Superior temporal gyrus (tissue), 1 donor: ENCODE data around the gene SIMC1.

Experiments used
- DNase-seq: peaks from one replicate; pipeline ENCODE4 v3.0.0-alpha.2; 2016; ENCODE audit errors: extremely low spot score

The SIMC1 gene

DNA sequence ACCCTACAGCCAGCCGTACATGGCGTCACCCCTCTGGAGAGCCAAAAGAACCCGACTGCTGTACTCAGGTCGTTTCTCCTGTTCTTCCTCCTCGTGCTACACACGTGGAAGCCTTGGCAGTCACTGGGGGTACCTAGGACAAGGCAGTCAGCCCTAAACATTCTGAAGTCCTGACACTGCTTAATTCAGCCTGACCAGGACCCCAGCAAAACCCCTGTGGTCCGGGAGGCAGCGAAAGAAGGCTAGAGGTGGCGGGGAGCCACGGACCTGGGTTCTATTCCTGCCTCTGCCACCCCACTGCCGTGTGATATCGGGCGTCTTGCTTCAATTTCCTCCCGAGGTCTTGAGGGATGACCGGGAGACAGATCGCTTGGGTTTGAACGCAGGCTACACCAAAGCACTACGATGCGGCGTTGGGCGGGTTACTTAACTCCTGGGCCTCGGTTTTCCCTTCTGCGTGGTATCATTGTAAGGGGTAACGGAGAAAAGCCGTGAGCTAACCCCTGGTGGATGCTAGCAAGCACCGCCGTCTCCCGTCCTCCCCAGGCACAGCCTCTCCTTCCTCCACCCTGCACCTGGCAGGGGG is 126.6 kb downstream of the SIMC1 start:
- DNase-seq, result no peak

DNA sequence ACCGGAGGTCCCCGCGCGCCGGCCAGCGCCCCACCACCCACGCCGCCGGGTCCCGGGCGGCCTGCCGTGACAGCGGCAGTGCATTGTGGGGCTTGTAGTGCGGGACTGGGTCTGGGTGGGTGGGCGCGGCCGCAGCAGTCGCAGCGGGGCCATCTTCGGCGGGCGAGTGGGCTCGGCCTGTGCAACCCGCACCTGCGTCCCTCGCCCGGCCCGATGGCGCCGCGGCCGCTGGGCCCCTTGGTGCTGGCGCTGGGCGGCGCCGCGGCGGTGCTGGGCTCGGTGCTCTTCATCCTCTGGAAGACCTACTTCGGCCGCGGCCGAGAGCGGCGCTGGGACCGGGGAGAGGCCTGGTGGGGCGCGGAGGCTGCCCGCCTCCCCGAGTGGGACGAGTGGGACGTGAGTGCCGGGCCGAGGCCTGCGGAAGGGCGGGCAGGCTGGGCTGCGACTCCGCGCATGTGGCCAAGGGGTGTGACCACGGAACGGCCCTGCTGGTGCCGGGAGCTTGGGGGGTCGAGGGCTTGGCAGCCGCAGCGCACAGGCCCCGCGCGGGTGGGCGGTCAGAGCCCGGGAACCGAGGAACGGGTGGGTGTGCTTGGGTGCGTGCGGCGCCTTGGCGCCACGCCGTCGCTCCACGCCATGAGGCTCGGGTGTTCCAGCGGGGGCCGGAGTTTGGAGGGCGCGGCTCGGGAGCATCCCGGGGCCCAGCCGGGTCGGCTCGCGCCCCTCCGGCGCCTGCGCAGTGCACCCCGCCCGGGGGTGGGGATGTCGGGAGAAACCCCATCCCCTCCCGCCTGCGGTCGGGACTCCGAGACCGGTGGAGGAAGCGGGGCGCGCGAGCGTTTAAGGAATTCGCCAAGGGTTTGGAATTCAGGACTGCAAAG is 127.4 kb downstream of the SIMC1 start, which contains the start of gene ARL10:
ARL10 (plus strand) TSS at position 137 of the 881 bp plus-strand sequence; CDS start at position 214, 77 bp downstream.
- peak; percentile 48 for DNase-seq

DNA sequence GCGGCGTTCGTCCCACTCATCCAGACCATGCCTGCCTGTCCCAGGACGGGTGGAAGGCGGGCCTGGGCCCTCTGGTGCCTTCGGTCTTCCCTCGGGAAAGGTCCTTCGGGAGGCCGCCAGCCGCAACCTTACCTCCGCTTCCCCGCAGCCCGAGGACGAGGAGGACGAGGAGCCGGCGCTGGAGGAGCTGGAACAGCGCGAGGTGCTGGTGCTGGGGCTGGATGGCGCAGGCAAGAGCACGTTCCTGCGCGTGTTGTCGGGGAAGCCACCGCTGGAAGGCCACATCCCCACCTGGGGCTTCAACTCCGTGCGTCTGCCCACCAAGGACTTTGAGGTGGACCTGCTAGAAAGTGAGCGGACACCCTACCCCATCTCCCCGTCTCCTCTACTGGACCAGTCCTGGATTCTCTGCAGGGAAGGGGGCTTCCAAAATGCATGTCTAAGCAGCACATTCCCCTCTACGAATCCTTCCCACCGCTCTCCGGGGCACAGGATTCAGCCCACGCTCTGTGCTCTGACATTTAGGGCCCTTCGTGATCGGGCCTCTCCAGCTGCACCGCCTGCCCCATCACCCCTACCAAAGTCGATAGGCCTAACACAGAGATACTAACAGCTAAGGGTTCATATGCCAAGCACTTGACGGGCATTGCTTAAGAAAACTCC is 128.1 kb downstream of the SIMC1 start:
- no peak for DNase-seq

GRCh38 chr5:176368726-176369125 is 130.5 kb downstream of the SIMC1 start:
- no peak for DNase-seq

DNA sequence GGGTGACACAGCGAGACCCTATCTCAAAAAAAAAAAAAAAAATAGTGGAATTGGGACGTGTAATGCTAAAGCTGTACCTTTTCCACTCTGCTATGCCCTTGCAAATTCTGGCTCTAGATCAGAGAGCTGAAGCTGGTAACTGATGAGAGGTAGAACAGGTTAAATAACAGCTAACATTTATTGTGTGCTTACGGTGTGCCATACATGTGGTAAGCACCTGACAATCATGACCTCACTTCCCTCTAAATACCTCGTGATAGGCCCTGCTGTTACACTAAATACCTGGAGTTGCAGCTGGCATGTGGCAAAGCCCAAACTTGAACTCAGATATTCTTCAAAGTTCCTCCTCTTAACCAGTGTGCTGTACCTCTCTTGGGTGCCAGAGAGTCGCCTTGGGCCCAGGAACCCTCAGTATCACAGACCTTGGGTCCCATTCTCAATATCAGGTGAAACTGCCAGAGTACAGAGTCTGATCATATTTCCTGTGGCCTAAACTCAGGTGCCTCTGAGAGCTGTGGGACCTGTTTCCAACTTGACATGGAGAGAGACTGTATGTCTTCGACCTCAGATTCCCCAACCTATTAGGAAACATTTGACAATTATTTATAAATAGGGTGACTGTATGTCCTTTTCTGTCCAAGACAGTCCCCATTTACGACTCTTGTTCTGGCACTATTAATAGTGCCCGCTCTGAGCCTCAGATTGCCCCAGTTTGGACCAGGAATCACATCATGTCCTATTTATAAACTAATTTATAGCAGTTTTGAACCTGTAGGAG is 131.9 kb downstream of the SIMC1 start:
- no peak for DNase-seq

DNA sequence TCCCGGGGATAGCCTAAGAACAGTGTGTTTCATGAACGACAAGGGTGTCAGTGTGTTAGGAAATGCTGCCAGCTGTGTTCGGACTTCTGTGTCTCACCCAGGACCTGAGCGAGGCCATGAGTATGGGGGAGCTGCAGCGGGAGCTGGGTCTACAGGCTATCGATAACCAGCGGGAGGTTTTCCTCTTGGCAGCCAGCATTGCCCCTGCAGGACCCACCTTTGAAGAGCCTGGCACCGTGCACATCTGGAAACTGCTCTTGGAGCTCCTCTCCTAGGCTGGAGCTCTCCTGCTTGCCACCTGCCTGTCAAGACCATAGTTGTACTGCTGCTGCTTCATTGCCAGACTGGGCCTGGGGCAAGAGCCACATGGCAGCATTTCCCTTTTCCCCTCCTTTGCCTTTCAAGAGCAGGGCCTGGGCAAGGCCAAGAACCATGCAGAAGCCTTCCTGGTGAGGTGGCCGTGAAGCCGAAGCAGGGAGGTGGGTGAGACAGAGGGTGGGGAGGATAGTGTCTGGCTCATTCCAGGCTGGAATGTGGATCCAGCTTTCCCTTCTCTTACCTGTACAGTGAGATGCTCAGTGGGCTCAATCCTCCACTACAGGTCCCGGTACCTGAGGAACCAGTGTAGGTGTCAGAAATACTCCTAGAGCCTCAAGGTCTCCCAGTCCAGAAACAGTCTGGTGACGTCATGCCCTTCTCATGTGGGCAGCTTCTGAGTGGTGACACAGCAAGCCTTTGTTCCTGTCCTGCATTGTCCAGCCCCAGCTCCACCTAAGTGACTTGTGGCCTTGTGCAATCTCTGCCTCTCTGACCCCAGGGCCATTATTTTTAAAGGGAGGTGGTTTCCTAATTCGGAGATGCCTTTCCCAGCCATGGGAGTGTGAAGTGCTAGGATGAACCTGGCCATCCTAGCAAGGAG is 133.7 kb downstream of the SIMC1 start:
- DNase-seq, result peak; percentile 44

DNA sequence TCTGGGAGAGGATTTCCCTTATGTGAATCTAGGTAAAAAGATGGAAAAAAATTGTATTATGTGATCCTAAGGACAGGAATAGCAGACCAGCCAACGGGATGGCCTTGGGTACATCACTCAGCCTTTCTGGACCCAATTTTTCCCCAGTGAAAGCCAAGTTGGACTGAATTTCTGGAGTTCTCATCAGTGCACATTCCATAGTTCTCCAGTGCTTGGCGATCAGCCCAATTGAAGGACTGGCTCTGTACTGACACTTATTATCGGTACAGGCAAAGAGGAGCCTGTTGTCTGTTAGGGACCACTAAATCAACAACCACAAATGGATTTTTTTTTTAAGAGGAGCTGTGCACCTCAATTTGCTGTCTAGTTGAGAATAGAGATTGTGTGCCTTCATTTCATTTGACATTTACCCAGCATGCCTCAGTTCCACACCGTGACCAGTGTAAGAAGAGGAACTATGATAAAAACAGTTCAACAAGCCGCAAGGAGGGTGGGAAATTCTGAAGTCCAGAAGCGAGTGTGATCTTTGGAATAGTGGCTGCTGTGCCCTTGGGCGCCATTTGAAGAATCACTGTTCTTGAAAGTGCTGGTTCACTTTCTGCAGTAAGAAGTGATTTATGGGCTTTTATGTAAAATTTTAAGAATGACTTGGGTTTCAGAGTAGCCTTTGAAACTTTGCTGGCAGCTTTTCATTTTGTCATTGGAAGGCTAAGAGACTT is 135.0 kb downstream of the SIMC1 start:
- DNase-seq, result no peak

GRCh38 chr5:176379881-176380280 is 141.7 kb downstream of the SIMC1 start:
- no peak for DNase-seq

GRCh38 chr5:176381423-176381822 is 143.2 kb downstream of the SIMC1 start:
- DNase-seq, result no peak

- no peak for DNase-seq
Measured at GRCh38 chr5:176381979-176382378, 143.8 kb downstream of the SIMC1 start.

- no peak for DNase-seq
Measured at GRCh38 chr5:176382721-176383120, 144.5 kb downstream of the SIMC1 start.

GRCh38 chr5:176383248-176383905 is 145.2 kb downstream of the SIMC1 start:
- no peak for DNase-seq

DNA sequence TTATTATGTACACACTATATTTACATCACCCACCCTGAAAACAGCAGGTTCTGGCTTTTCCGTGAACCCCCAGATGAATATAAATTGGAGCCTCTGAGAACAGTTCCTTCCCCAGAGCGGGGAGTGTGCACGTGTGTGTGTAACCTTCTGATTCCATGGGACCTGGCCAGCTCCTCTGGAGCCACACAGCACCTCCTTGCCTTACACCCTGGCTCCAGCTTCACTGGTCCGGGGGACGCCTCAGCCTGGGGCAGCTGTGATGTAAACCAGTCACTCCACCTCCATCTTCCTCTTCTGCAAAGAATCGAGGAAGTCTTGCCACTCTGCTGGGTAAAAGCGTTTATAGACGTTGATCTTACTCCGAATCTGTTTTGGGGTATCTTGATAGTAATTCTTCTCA is 145.7 kb downstream of the SIMC1 start:
- no peak for DNase-seq

DNA sequence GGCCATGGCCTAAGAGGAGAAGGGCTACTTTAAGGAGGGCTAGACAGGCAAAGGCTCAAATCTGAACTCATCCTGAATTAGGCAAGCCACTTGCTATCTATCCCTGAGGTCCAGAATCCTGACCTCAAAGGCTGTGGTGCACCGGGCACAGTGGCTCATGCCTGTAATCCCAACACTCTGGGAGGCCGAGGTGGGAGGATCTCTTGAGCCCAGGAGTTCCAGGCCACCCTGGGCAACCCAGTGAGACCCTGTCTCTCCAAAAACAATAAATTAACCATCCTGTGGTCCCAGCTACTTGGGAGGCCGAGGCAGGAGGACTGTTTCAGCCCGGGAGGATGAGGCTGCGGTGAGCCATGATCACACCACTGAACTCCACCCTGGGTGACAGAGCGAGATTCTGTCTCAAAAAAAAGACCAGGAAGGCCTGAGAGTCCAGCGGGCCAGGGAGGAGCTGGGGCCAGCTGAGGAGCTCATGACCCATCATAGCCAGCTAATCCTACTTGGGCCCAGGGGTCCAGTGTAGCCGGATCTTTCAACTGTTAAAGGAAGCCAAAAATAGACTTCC is 146.2 kb downstream of the SIMC1 start:
- DNase-seq, result no peak

DNA sequence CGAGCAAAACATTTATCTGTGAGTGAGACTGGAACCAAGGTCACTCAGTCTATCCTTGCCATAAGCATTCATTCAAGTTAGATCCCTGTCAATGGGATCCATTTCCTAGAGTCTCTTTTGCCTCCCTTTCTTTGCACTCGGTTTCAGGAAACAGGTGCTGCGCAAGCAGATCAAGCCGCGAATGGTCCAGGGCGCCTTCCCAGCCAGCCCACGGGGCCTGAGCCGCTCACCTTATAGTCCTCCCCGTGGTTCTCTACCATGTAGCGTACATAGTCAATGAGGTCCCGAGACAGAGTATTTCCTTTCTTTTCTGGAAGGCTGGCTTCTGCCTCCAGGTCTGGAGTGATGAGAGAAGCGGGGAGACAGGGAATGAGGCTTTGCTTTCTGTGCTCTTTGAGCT is 146.8 kb downstream of the SIMC1 start:
- DNase-seq, result no peak

GRCh38 chr5:176386491-176386890 is 148.3 kb downstream of the SIMC1 start:
- no peak for DNase-seq

- DNase-seq, result no peak
Measured at GRCh38 chr5:176387384-176387925, 149.2 kb downstream of the SIMC1 start.

DNA sequence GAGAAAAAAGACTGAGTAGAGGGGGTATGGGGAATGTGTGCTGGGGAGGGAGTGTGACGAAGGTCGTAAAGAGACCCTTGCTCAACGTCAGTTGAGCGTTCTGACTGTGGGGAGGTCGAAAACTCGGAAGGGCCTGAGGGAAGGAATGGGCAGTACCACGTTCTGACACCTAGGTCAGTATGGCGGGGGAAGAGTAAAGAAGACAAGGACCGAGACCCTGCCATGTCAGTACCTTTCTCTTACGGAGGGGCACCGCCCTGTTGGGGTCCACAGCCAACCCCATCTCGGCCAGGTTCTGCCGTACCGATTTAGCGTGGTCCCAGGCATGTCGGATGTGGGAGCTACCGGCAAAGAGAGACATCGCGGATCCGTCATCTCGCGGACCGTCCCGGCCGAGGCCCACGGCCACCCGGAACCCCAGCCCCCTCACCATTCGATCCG is 149.8 kb downstream of the SIMC1 start:
- no peak for DNase-seq
